ENCODE results near the gene SERPINB6. TPM values are rescaled to one million over a fixed set of nuclear protein-coding genes. Genes with fewer than 3 reads are reported as not detected.

SERPINB6 gene
- total RNA-seq, 4 donors from 2014 or later = 170 to 462 (median 219) TPM

DNA sequence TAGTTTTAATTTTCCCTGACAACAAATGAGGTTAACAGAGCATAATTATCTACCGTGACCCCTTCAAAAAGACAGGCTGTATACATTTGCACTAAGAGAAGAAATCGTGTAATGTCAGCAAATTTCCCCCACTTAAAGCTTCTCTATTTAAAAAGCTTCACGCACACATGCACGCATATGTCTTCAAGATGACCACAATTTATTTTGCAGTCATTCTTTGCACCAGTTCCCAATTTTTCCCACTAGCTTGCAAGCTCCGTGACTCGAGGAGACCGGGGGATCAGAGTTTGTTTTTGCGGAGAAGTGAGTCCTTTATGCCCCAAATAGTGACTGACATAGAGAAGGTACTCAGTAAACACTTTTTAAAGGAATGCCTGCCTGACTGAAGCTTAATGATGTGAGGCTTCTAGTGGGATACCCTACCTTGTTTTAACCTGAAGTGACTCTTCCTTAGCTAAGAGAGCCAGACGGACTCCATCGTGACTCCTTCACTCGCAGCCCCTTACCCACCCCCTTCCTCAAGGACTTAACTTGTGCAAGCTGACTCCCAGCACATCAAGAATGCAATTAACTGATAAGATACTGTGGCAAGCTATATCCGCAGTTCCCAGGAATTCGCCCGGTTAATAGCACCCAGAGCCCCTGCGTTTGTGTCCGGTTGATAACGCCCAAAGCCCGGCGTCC, 19.0 kb upstream of the SERPINB6 start:
- peak overlapping the region; percentile 61 to 92 (median 82) for H3K4me3 ChIP-seq
- H3K27ac ChIP-seq = peak overlapping the region; percentile 91 to 99 (median 99)
- no peaks in the 10 kb centered on the region for H3K9me3 ChIP-seq
- H3K36me3 ChIP-seq = no peaks in the 10 kb centered on the region
- DNase-seq = peak; percentile 30 to 70 (median 64)
- H3K4me1 ChIP-seq = peaks cover 0 to 25% (median 7%) of the 10 kb centered on the region in 4 donors
- TF ChIP-seq POLR2A (IDR thresholded peaks at IDR 0.05) = peak in 1 of 2 donors; percentile 26
- TF ChIP-seq, protein P1, sequence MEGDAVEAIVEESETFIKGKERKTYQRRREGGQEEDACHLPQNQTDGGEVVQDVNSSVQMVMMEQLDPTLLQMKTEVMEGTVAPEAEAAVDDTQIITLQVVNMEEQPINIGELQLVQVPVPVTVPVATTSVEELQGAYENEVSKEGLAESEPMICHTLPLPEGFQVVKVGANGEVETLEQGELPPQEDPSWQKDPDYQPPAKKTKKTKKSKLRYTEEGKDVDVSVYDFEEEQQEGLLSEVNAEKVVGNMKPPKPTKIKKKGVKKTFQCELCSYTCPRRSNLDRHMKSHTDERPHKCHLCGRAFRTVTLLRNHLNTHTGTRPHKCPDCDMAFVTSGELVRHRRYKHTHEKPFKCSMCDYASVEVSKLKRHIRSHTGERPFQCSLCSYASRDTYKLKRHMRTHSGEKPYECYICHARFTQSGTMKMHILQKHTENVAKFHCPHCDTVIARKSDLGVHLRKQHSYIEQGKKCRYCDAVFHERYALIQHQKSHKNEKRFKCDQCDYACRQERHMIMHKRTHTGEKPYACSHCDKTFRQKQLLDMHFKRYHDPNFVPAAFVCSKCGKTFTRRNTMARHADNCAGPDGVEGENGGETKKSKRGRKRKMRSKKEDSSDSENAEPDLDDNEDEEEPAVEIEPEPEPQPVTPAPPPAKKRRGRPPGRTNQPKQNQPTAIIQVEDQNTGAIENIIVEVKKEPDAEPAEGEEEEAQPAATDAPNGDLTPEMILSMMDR (IDR thresholded peaks at IDR 0.05) = no peak
- H3K27me3 ChIP-seq = no peaks in the 10 kb centered on the region

DNA sequence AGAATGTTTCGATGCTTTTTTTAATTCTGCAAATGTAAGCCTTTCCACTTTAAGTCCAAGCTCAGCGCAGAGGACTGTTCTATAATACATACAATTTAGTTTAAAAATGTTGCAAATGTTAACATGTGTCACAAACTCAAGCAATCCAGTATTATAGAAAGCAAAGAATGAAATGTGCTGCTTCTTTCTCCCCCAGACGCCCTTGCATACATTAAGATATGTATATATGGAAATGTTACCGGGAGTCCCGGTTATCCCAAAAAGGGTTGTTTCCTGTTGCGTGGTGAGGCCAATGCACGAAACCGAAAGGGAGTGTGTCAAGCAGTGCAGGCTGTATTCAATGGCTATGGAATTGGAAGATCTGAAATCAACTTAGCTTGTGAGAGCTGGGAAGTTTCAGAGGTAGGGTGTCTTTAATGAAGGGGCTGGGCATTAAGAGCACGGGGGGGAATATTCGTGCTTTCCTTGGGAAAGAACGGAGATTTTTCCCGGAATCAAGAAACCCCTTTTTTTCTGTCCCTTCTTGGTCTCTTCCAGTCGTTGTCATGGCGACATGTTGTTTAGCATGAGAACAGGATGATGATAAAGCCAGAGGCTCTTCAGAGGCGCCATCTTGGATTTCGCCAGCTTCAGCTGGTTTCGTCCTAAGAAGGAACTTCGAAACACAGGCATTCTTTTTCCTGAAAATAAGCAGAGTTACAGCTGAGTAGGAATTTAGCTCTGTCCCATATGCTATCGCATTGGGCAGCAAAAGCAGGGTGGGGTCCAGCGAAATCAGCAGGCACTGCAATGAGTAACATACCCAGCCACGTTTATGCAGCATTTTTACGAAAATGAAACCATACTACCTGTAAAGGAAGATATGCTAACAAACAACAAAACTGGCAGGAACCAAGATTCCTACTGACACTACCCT, 18.2 kb upstream of the SERPINB6 start:
- DNase-seq = peak; percentile 73 to 95 (median 88)
- peak overlapping the region; percentile 91 to 99 (median 99) for H3K27ac ChIP-seq
- H3K36me3 ChIP-seq = no peaks in the 10 kb centered on the region
- H3K4me3 ChIP-seq = peak overlapping the region; percentile 61 to 92 (median 82)
- H3K9me3 ChIP-seq = no peaks in the 10 kb centered on the region
- H3K4me1 ChIP-seq = peaks cover 0 to 27% (median 7%) of the 10 kb centered on the region in 4 donors
- H3K27me3 ChIP-seq = no peaks in the 10 kb centered on the region
- peak; percentile 7 to 9 for TF ChIP-seq POLR2A (IDR thresholded peaks at IDR 0.05)
- TF ChIP-seq, protein P1 (IDR thresholded peaks at IDR 0.05) = peak in 2 of 6 experiments; percentile 1 to 2

DNA sequence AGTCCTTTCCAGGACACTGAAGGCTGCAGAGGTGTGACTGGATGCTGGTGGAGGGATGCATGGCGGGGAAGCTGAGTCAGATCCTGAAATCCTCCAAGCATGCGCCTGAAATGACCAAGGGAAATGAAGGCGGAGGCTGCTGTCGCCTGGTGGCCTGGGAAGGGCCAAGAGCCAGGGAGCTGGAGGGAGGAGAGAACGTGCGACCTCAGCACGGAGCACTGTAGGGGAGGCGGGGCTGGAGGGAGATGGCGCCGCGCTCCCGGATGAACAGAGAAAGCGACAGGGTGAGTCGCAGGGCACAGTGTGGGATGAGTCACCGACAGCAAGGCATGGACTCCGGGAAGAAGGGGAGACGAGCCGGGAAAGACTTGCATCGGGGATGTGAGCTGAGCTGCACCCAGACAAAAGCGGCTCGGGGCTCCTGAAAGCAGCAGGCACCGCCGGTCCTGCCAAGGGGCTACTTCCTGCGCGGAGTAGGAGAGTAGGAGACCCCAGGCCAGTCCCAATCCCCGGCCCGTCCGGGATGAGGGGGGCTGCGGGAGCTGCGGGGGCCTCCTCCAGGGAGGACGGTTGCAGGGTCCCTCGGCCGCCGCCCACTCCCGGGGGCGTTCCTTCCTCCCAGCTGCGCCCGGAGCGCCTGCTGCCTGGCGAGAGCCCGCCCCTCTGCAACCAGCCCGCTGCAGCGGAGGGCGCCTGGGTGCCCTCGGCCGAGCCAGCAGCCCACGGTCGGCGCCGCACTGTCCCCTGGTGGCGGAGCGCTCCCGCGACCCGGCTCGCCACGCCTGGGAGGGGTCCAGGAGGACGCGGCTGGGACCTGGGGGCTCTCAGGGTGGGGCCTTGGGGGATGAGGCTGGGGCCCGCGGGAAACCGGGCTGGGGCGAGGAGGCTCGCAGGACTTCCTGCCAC, 17.3 kb upstream of the SERPINB6 start:
- Histone ChIP-seq H3K4me3 (peak overlapping the region; percentile 61 to 92 (median 82)), H3K9me3 (no peaks in the 10 kb centered on the region), H3K4me1 (peaks cover 0 to 33% (median 7%) of the 10 kb centered on the region in 4 donors), H3K36me3 (no peaks in the 10 kb centered on the region), H3K27ac (peak overlapping the region; percentile 91 to 99 (median 99)), H3K27me3 (no peaks in the 10 kb centered on the region)
- DNase-seq = peak; percentile 79 to 94 (median 94)
- TF ChIP-seq, protein P1 (IDR thresholded peaks at IDR 0.05) = peak; percentile 77 to 96 (median 94)
- peak; percentile 52 to 68 for TF ChIP-seq POLR2A (IDR thresholded peaks at IDR 0.05)

DNA sequence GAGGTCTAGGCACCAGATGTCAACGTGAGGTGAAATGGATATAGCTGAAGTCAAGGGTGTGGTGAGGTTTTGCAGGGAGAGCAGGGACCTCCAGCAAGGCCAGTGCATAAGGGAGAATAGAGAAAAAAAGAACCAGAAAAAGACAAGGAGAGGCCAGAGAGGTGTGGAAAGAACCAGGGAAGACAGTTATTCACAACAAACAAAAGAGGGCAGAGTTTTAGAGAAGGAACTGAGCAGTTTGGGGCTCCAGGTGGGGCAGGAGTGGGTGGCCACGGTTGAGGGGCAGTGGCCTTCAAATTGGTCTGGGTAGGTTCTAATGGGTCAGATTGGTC, 16.7 kb upstream of the SERPINB6 start:
- peaks cover 5 to 40% (median 7%) of the 10 kb centered on the region in 4 donors for H3K4me1 ChIP-seq
- peak overlapping the region; percentile 61 to 92 (median 82) for H3K4me3 ChIP-seq
- H3K9me3 ChIP-seq = no peaks in the 10 kb centered on the region
- TF ChIP-seq, protein P1 (IDR thresholded peaks at IDR 0.05) = no peak
- no peak for TF ChIP-seq POLR2A (IDR thresholded peaks at IDR 0.05)
- H3K36me3 ChIP-seq = no peaks in the 10 kb centered on the region
- peak overlapping the region; percentile 91 to 99 (median 99) for H3K27ac ChIP-seq
- H3K27me3 ChIP-seq = no peaks in the 10 kb centered on the region
- DNase-seq = no peak

DNA sequence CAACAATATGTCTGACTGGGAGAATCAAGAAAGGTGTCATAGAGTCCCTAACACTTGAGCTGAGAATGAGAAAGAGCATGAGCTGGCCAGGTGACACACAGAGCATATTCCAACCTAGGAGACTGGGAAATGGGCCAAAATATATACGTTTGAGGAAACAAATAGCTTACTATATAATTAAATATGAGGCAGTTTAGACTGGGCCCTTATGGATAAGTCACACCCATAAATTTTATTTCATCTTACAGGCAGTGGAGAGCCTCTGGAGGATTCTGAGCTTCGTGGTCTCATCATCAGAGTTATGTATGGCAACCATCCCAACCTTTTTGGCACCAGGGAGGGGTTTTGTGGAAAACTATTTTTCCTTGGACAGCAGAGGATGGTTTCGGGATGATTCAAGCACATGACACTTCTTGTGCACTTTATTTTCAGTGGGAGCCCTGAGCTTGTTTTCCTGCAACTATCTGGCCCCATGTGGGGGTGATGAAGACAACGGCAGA, 15.4 kb upstream of the SERPINB6 start:
- H3K27ac ChIP-seq = peak overlapping the region in 3 of 4 donors; percentile 91 to 99 (median 99)
- H3K4me3 ChIP-seq = no peak overlapping the region
- H3K9me3 ChIP-seq = no peaks in the 10 kb centered on the region
- DNase-seq = peak in 1 of 3 donors; percentile 64
- H3K27me3 ChIP-seq = no peaks in the 10 kb centered on the region
- H3K36me3 ChIP-seq = no peaks in the 10 kb centered on the region
- H3K4me1 ChIP-seq = peaks cover 6 to 51% (median 8%) of the 10 kb centered on the region in 4 donors
- peak; percentile 47 to 66 for TF ChIP-seq POLR2A (IDR thresholded peaks at IDR 0.05)
- TF ChIP-seq, protein P1 (IDR thresholded peaks at IDR 0.05) = no peak
